Osteocyte (in vitro differentiated cells): ENCODE data around the gene PRPSAP2. TPM values are rescaled to one million over a fixed set of nuclear protein-coding genes. Genes with fewer than 3 reads are reported as not detected.

Experiments
- DNase-seq: peaks from one replicate; pipeline ENCODE4 v3.0.0; 2021; ENCODE audit warnings: mixed read lengths; ENCODE audit not compliant: unreplicated experiment; ENCODE audit errors: extremely low spot score
- H3K27ac Mint-ChIP-seq: one replicate; pipeline ENCODE4 v1.8.0; 2021; ENCODE audit warnings: mild to moderate bottlenecking, mixed read lengths; ENCODE audit not compliant: unreplicated experiment
- H3K27me3 Mint-ChIP-seq: one replicate; pipeline ENCODE4 v1.8.0; 2021; ENCODE audit warnings: mixed read lengths; ENCODE audit not compliant: unreplicated experiment
- H3K36me3 Mint-ChIP-seq: one replicate; pipeline ENCODE4 v1.8.0; 2021; ENCODE audit warnings: mixed read lengths; ENCODE audit not compliant: unreplicated experiment
- H3K4me1 Mint-ChIP-seq: one replicate; pipeline ENCODE4 v1.8.0; 2021; ENCODE audit warnings: mixed read lengths; ENCODE audit not compliant: unreplicated experiment
- H3K4me3 Mint-ChIP-seq: one replicate; pipeline ENCODE4 v1.8.0; 2021; ENCODE audit warnings: mild to moderate bottlenecking, moderate library complexity, mixed read lengths; ENCODE audit not compliant: unreplicated experiment
- H3K9me3 Mint-ChIP-seq: one replicate; pipeline ENCODE4 v1.8.0; 2021; ENCODE audit warnings: mixed read lengths; ENCODE audit not compliant: unreplicated experiment
- CTCF ChIP-seq: fragments of 200-600 bp; sonication (generic); IDR thresholded peaks from 2 replicates; pipeline ENCODE4 v1.5.0; 2021; ENCODE audit warnings: antibody characterized with exemption, mild to moderate bottlenecking, moderate library complexity
- total RNA-seq: library from RNA; stranded (reverse); gene quantifications from 2 replicates; pipeline ENCODE4 v1.2.1, GENCODE V29; 2021

PRPSAP2 gene
- total RNA-seq, 1 donor from 2014 or later, result 25.7 TPM

GRCh38 chr17:18978655-18979054 is 120.7 kb downstream of the PRPSAP2 start:
- H3K27me3 Mint-ChIP-seq, result no peaks in the 10 kb centered on the region
- no peak overlapping the region for H3K27ac Mint-ChIP-seq
- H3K9me3 Mint-ChIP-seq, result no peaks in the 10 kb centered on the region
- no peak overlapping the region for H3K4me3 Mint-ChIP-seq
- no peak for DNase-seq
- TF ChIP-seq CTCF, result no peak
- peaks cover 14% of the 10 kb centered on the region for H3K4me1 Mint-ChIP-seq
- H3K36me3 Mint-ChIP-seq, result peaks cover 2% of the 10 kb centered on the region

Other genes with a start within 250 kb of the PRPSAP2 start
- gene TBC1D28, start 213.7 kb upstream of the PRPSAP2 start, total RNA-seq, result not detected in 2 replicates
- gene FOXO3B, start 175.8 kb upstream of the PRPSAP2 start, total RNA-seq, result 8.0 and 9.6 TPM in 2 replicates
- gene FBXW10, start 114.1 kb upstream of the PRPSAP2 start, total RNA-seq, result not detected in 2 replicates
- gene TVP23B, start 76.9 kb upstream of the PRPSAP2 start, total RNA-seq, result 33.2 and 39.4 TPM in 2 replicates
- gene SLC5A10, start 94.0 kb downstream of the PRPSAP2 start, total RNA-seq, result not detected in 2 replicates
- gene FAM83G, start 146.6 kb downstream of the PRPSAP2 start, total RNA-seq, result 4.1 and 4.7 TPM in 2 replicates
- gene GRAP, start 188.8 kb downstream of the PRPSAP2 start, total RNA-seq, result not detected in 2 replicates